ENCODE data around the gene HIVEP2.

HIVEP2 gene

GRCh38 chr6:142830116-142830710 lies 114.8 kb downstream of the HIVEP2 start:
- no peak overlapping the region for H3K27ac ChIP-seq
- TF ChIP-seq CTCF (IDR thresholded peaks at IDR 0.05), result no peak
- no peak overlapping the region for H3K4me3 ChIP-seq (ENCODE audit: low read depth in 1 of 2, low read length in 1 of 2)
- no peaks in the 10 kb centered on the region for H3K27me3 ChIP-seq
- no peaks in the 10 kb centered on the region for H3K4me1 ChIP-seq (ENCODE audit: control insufficient read depth in 1 of 2, insufficient read depth in 1 of 2, low read depth in 1 of 2, low read length in 1 of 2)
- H3K36me3 ChIP-seq, result no peaks in the 10 kb centered on the region
- no peaks in the 10 kb centered on the region for H3K9me3 ChIP-seq

GRCh38 chr6:142829556-142829955 lies 115.4 kb downstream of the HIVEP2 start:
- H3K36me3 ChIP-seq, result no peaks in the 10 kb centered on the region
- no peak overlapping the region for H3K27ac ChIP-seq
- H3K4me3 ChIP-seq (ENCODE audit: low read depth in 1 of 2, low read length in 1 of 2), result no peak overlapping the region
- no peaks in the 10 kb centered on the region for H3K4me1 ChIP-seq (ENCODE audit: control insufficient read depth in 1 of 2, insufficient read depth in 1 of 2, low read depth in 1 of 2, low read length in 1 of 2)
- no peaks in the 10 kb centered on the region for H3K27me3 ChIP-seq
- no peaks in the 10 kb centered on the region for H3K9me3 ChIP-seq
- TF ChIP-seq CTCF (IDR thresholded peaks at IDR 0.05), result no peak

DNA sequence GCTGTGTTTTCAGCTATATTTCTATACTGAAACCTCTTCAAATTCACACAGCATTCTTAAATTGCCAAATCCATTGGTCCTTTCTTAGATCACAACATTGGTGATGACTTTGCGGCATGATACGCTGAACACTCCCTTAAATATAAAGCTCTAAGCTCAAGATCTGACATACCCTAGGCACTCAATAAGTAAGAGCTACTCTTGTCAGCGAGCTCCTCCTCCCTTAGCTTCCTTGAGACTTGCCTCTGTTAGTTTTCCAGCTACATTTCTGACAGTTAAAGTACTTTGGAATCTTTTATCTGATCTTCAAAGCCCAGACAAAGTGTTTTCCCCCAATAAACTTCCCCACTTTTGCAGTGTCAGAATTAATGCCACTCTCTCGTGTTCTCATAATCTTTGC lies 117.0 kb downstream of the HIVEP2 start:
- TF ChIP-seq CTCF (IDR thresholded peaks at IDR 0.05), result no peak
- no peak overlapping the region for H3K27ac ChIP-seq
- no peaks in the 10 kb centered on the region for H3K27me3 ChIP-seq
- no peaks in the 10 kb centered on the region for H3K4me1 ChIP-seq (ENCODE audit: control insufficient read depth in 1 of 2, insufficient read depth in 1 of 2, low read depth in 1 of 2, low read length in 1 of 2)
- no peaks in the 10 kb centered on the region for H3K36me3 ChIP-seq
- H3K4me3 ChIP-seq (ENCODE audit: low read depth in 1 of 2, low read length in 1 of 2), result no peak overlapping the region
- no peaks in the 10 kb centered on the region for H3K9me3 ChIP-seq

- Histone ChIP-seq H3K27ac (no peak overlapping the region), H3K4me3 (ENCODE audit: low read depth in 1 of 2, low read length in 1 of 2) (no peak overlapping the region), H3K27me3 (no peaks in the 10 kb centered on the region), H3K9me3 (no peaks in the 10 kb centered on the region), H3K4me1 (ENCODE audit: control insufficient read depth in 1 of 2, insufficient read depth in 1 of 2, low read depth in 1 of 2, low read length in 1 of 2) (no peaks in the 10 kb centered on the region), H3K36me3 (no peaks in the 10 kb centered on the region)
- no peak for TF ChIP-seq CTCF (IDR thresholded peaks at IDR 0.05)
These were observed 117.6 kb downstream of the HIVEP2 start for GRCh38 chr6:142827369-142827768.

DNA sequence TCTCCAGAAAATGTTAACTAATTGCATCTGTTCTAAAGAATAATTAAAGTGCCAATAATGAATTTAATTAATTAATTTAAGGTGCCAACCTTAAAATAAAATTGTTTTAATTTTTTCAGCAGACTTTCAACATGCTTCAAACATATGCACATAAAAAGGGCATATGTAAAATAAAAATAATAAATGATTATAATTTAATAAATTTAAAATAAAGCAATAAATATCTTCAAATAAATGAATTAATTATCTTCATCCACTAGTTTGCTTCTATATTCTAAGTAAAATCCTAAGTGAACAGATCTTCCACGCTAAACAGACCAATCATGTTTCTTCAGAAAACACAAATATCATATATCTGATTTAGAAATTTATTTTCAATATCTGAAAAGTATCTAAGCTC lies 119.2 kb downstream of the HIVEP2 start:
- TF ChIP-seq CTCF (IDR thresholded peaks at IDR 0.05), result no peak
- Histone ChIP-seq H3K36me3 (no peaks in the 10 kb centered on the region), H3K9me3 (no peaks in the 10 kb centered on the region), H3K4me1 (ENCODE audit: control insufficient read depth in 1 of 2, insufficient read depth in 1 of 2, low read depth in 1 of 2, low read length in 1 of 2) (no peaks in the 10 kb centered on the region), H3K4me3 (ENCODE audit: low read depth in 1 of 2, low read length in 1 of 2) (no peak overlapping the region), H3K27me3 (no peaks in the 10 kb centered on the region), H3K27ac (no peak overlapping the region)

- no peak for TF ChIP-seq CTCF (IDR thresholded peaks at IDR 0.05)
- H3K36me3 ChIP-seq, result no peaks in the 10 kb centered on the region
- no peak overlapping the region for H3K4me3 ChIP-seq (ENCODE audit: low read depth in 1 of 2, low read length in 1 of 2)
- no peaks in the 10 kb centered on the region for H3K27me3 ChIP-seq
- H3K27ac ChIP-seq, result no peak overlapping the region
- H3K4me1 ChIP-seq (ENCODE audit: control insufficient read depth in 1 of 2, insufficient read depth in 1 of 2, low read depth in 1 of 2, low read length in 1 of 2), result peaks cover 11 to 12% of the 10 kb centered on the region in 2 experiments
- no peaks in the 10 kb centered on the region for H3K9me3 ChIP-seq
These were observed 120.5 kb downstream of the HIVEP2 start for GRCh38 chr6:142824426-142824825.
